IMR-90 (cell line): Measurements from ENCODE around the gene CDK6. TPM values are rescaled to one million over a fixed set of nuclear protein-coding genes. Genes with fewer than 3 reads are reported as not detected.

Experiments used
- ATAC-seq: fragments of 200-7000 bp; cut with Tn5 transposase; 2 replicates; pipeline ENCODE4 v1.9.1; 2020; ENCODE audit warnings: low read depth, mild to moderate bottlenecking, moderate library complexity
- BruUV-seq: library from RNA; stranded (reverse); fragments of 400-500 nt; replicated peaks from 2 replicates; lab custom pipeline; 2021; lab: Mats Ljungman, UMichigan
- CTCF ChIA-PET: fragments of 300-600 bp; formaldehyde crosslinking; extraction: SDS; loops from one replicate; lab custom pipeline; 2021; ENCODE audit warnings: antibody characterized with exemption; lab: Yijun Ruan, JAX
- POLR2A ChIA-PET: fragments of 300-600 bp; sonication (Branson Sonifier 250); formaldehyde crosslinking; loops from one replicate; lab custom pipeline; 2022; ENCODE audit warnings: antibody characterized with exemption; ENCODE audit not compliant: unreplicated experiment; lab: Charles Lee
- DNase-seq: peaks from one replicate; pipeline ENCODE4 v3.0.0; 2013
- H2AFZ ChIP-seq: replicated peaks from 2 replicates; pipeline ENCODE3; 2013; ENCODE audit warnings: low read length, mild to moderate bottlenecking; ENCODE audit not compliant: poor library complexity
- H2AK5ac ChIP-seq: 2 replicates; pipeline ENCODE4 v1.6.1; 2013; ENCODE audit warnings: low read depth, low read length, inconsistent platforms
- H2AK9ac ChIP-seq: replicated peaks from 2 replicates; pipeline ENCODE3; 2013; ENCODE audit warnings: mild to moderate bottlenecking, low read depth, low read length, moderate library complexity; ENCODE audit not compliant: poor library complexity
- H2BK120ac ChIP-seq: 2 replicates; pipeline ENCODE4 v1.6.1; 2013; ENCODE audit warnings: low read depth, low read length, inconsistent platforms
- H2BK15ac ChIP-seq: 3 replicates; pipeline ENCODE4 v1.6.1; 2013; ENCODE audit warnings: low read depth, low read length, inconsistent platforms
- H2BK20ac ChIP-seq: 2 replicates; pipeline ENCODE4 v1.6.1; 2013; ENCODE audit warnings: low read depth, mild to moderate bottlenecking, inconsistent platforms, low read length, moderate library complexity
- H2BK5ac ChIP-seq: 2 replicates; pipeline ENCODE4 v1.6.1; 2013; ENCODE audit warnings: mild to moderate bottlenecking, low read depth, low read length, inconsistent platforms; ENCODE audit not compliant: poor library complexity, severe bottlenecking
- H3K14ac ChIP-seq: replicated peaks from 2 replicates; pipeline ENCODE4 v1.6.1; 2013; ENCODE audit warnings: low read depth, low read length, inconsistent platforms
- H3K18ac ChIP-seq: 2 replicates; pipeline ENCODE4 v1.6.1; 2013; ENCODE audit warnings: low read depth, low read length, control low read depth
- H3K23ac ChIP-seq: 2 replicates; pipeline ENCODE4 v1.6.1; 2013; ENCODE audit warnings: low read depth, low read length, inconsistent platforms
- H3K27ac ChIP-seq: 2 replicates; pipeline ENCODE4 v1.5.1; 2013; ENCODE audit warnings: mild to moderate bottlenecking, control low read depth, low read length; ENCODE audit not compliant: insufficient read depth
- H3K27me3 ChIP-seq: 2 replicates; pipeline ENCODE4 v1.6.1; 2013; ENCODE audit warnings: low read length; ENCODE audit not compliant: control insufficient read depth, insufficient read depth
- H3K36me3 ChIP-seq: 2 replicates; pipeline ENCODE4 v1.6.1; 2013; ENCODE audit warnings: low read length, mixed read lengths; ENCODE audit not compliant: control insufficient read depth, insufficient read depth
- H3K4ac ChIP-seq: 2 replicates; pipeline ENCODE4 v1.6.1; 2013; ENCODE audit warnings: low read depth, low read length, inconsistent platforms
- H3K4me1 ChIP-seq: 2 replicates; pipeline ENCODE4 v1.6.1; 2013; ENCODE audit warnings: low read length, mixed read lengths; ENCODE audit not compliant: control insufficient read depth, insufficient read depth
- H3K4me2 ChIP-seq: 2 replicates; pipeline ENCODE4 v1.6.1; 2013; ENCODE audit warnings: low read depth, mild to moderate bottlenecking, control low read depth, low read length, moderate library complexity
- H3K4me3 ChIP-seq: 2 replicates; pipeline ENCODE4 v1.5.1; 2013; ENCODE audit warnings: low read depth, mild to moderate bottlenecking, control low read depth, low read length, moderate library complexity; ENCODE audit not compliant: insufficient read depth
- H3K56ac ChIP-seq: 2 replicates; pipeline ENCODE4 v1.6.1; 2013; ENCODE audit warnings: low read length, inconsistent platforms; ENCODE audit not compliant: insufficient read depth; ENCODE audit errors: extremely low read depth
- H3K79me1 ChIP-seq, 2 experiments: 2 replicates each; pipeline ENCODE4 v1.6.1; 2013; ENCODE audit warnings: low read length in 2 of 2, inconsistent platforms in 1 of 2, low read depth in 1 of 2
- H3K9ac ChIP-seq: 2 replicates; pipeline ENCODE4 v1.6.1; 2013; ENCODE audit warnings: low read depth, low read length, control low read depth
- H3K9me1 ChIP-seq: 2 replicates; pipeline ENCODE4 v1.6.1; 2013; ENCODE audit warnings: low read length, inconsistent platforms; ENCODE audit not compliant: insufficient read depth
- H3K9me3 ChIP-seq: 2 replicates; pipeline ENCODE4 v1.6.1; 2013; ENCODE audit warnings: low read length; ENCODE audit not compliant: control insufficient read depth, insufficient read depth
- H4K20me1 ChIP-seq: 2 replicates; pipeline ENCODE4 v1.6.1; 2013; ENCODE audit warnings: low read length, inconsistent platforms; ENCODE audit not compliant: insufficient read depth
- H4K5ac ChIP-seq: 2 replicates; pipeline ENCODE4 v1.6.1; 2013; ENCODE audit warnings: mild to moderate bottlenecking, low read depth, low read length, control low read depth
- H4K8ac ChIP-seq, 2 experiments: 2 replicates each; pipeline ENCODE4 v1.6.1; 2013; ENCODE audit warnings: low read depth in 2 of 2, low read length in 2 of 2, control low read depth in 1 of 2, inconsistent platforms in 1 of 2
- H4K91ac ChIP-seq: 2 replicates; pipeline ENCODE4 v1.6.1; 2013; ENCODE audit warnings: low read depth, low read length, inconsistent platforms; ENCODE audit not compliant: insufficient read depth
- CHD1 ChIP-seq: IDR thresholded peaks from 2 replicates; pipeline ENCODE4 v1.6.1; 2012; ENCODE audit warnings: low read depth, low read length, improper control_type of control experiment
- FOS ChIP-seq: fragments of 150-350 bp; IDR thresholded peaks from 2 replicates; pipeline ENCODE4 v1.6.1; 2016; ENCODE audit warnings: low read depth, low read length
- MAFK ChIP-seq: IDR thresholded peaks from 2 replicates; pipeline ENCODE4 v1.6.1; 2012; ENCODE audit warnings: low read depth, low read length, improper control_type of control experiment
- MAZ ChIP-seq: IDR thresholded peaks from 2 replicates; pipeline ENCODE4 v1.6.1; 2012; ENCODE audit warnings: low read depth, mild to moderate bottlenecking, low read length, improper control_type of control experiment, moderate library complexity, borderline replicate concordance
- NFE2L2 ChIP-seq: fragments of 150-350 bp; IDR thresholded peaks from 2 replicates; pipeline ENCODE4 v1.6.1; 2016; ENCODE audit warnings: low read depth, mild to moderate bottlenecking, low read length
- RAD21 ChIP-seq: IDR thresholded peaks from 2 replicates; pipeline ENCODE4 v1.6.1; 2012; ENCODE audit warnings: low read length, improper control_type of control experiment
- WGBS, 2 experiments: methylation state at CpG; one replicate each; pipeline versions ENCODE4 v1.1.5 to v1.1.7; 2013; ENCODE audit warnings: missing lambda C conversion rate in 2 of 2; ENCODE audit not compliant: insufficient read length in 1 of 2; ENCODE audit errors: extremely low coverage in 2 of 2; 5-methylcytosine and 5-hydroxymethylcytosine counted together
- dilution Hi-C: fragments of 300-500 bp; cut with HindIII; formaldehyde crosslinking; loops from one replicate; pipeline ENCODE4 v1.14.3; 2018; ENCODE audit warnings: low sequenced_read_pairs; ENCODE audit not compliant: unreplicated experiment
- in situ Hi-C: fragments of 300-500 bp; cut with MboI; formaldehyde crosslinking; loops from 3 replicates; pipeline ENCODE4 v1.14.3; 2019; ENCODE audit warnings: low sequenced_read_pairs, inconsistent platforms, mixed read lengths
- intact Hi-C: fragments of 100-400 bp; cut with micrococcal nuclease; formaldehyde crosslinking; loops from 2 replicates; pipeline ENCODE4 v1.10.0; 2022
- polyA plus RNA-seq, 3 experiments: library from polyadenylated mRNA; depleted of rRNA; stranded (reverse); fragments of >200 nt; gene quantifications; 2 replicates each; pipeline ENCODE4 v1.2.3, GENCODE V29; 2012; ENCODE audit warnings: low replicate concordance in 1 of 3
- total RNA-seq: library from RNA; depleted of rRNA; stranded (reverse); fragments of >200 nt; gene quantifications from 2 replicates; pipeline ENCODE4 v1.2.3, GENCODE V29; 2012

The CDK6 gene
- total and polyA plus RNA-seq, 2 of the 4 experiments (the other 2 are of a cell fraction) = 21.5 to 195 TPM

DNA sequence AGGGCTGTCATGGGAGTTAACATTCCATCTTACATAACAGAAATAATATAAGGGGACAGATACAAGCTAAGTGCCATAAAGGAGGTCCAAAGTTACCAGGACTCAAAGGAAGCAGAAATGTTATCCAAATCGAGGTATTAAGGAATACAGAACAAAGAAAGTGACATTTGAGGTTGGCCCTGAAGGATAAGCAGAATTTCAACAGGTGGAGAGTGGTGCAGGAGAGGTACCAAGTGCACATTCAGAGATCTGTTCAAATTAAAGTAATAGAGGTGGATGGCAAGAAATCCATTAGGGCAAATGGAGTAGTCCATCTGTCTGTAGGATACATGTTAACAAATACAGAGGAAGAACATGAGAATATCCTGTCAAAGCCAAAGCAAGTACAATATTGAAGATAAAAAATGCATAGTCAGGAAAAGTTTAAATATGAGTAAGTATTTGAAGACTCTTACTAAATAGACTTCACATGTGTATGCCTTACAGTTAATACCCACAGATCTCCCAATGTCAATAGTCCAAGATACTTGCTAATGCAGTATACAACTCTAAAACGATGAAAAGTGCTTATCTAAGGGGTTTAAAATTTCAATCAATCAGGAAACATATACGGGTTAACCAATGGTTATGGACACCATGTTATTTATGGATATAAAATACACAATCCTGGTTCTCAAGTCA is 10.0 kb downstream of the CDK6 start:
- no peak overlapping the region for H2BK120ac ChIP-seq
- no peak overlapping the region for H3K56ac ChIP-seq
- H3K79me1 ChIP-seq = peaks cover 0 to 48% of the 10 kb centered on the region in 2 experiments; a peak in 2 of 4 replicates
- in situ Hi-C loops = loop anchor here (5.0 kb wide), 1 partner anchor 204 kb away; no protein-coding TSS in a partner anchor
- no peak overlapping the region; a peak in 1 of 4 replicates for H4K8ac ChIP-seq
- peak overlapping the region; percentile 33; the same call in 1 of the 2 replicates for H3K4me2 ChIP-seq
- BruUV-seq = no TSS peak
- H3K27me3 ChIP-seq = no peaks in the 10 kb centered on the region
- no peak overlapping the region for H2BK15ac ChIP-seq
- H4K20me1 ChIP-seq = peaks cover 77% of the 10 kb centered on the region
- H2AK9ac ChIP-seq = no peak overlapping the region
- no peak overlapping the region for H3K4ac ChIP-seq
- no peak overlapping the region for H3K9ac ChIP-seq
- H4K91ac ChIP-seq = no peak overlapping the region
- 100% methylated on average over 1 of the region's 3 CpGs; no CpG with 5 or more reads in 1 of the 2 experiments for WGBS, 2 experiments
- H3K9me3 ChIP-seq = no peaks in the 10 kb centered on the region
- H4K5ac ChIP-seq = no peak overlapping the region
- H3K9me1 ChIP-seq = peaks cover 13% of the 10 kb centered on the region
- peaks cover 4% of the 10 kb centered on the region for H3K36me3 ChIP-seq
- peak overlapping the region; percentile 17; the same call in 1 of the 2 replicates for H3K23ac ChIP-seq
- H3K4me1 ChIP-seq = peaks cover 12% of the 10 kb centered on the region
- dilution Hi-C loops = no loop called here
- ATAC-seq (no peak), DNase-seq (no peak)
- H3K27ac ChIP-seq = no peak overlapping the region
- ChIA-PET POLR2A (no interaction called here), CTCF (no interaction called here)
- H3K14ac ChIP-seq = no peak overlapping the region
- H2AFZ ChIP-seq = no peak overlapping the region
- H3K4me3 ChIP-seq = no peak overlapping the region
- TF ChIP-seq RAD21 (no peak), NFE2L2 (no peak), MAFK (peak; percentile 73), MAZ (no peak), FOS (no peak), CHD1 (no peak)
- no peak overlapping the region for H2BK20ac ChIP-seq
- H3K18ac ChIP-seq = no peak overlapping the region; the same call in 1 of the 2 replicates
- intact Hi-C loops = no loop called here
- H2AK5ac ChIP-seq = no peak overlapping the region
- H2BK5ac ChIP-seq = peak overlapping the region; percentile 42
